Fibroblast of skin of back (primary cell): ENCODE measurements around the gene RXFP4.

Experiments
- DNase-seq: peaks from one replicate; pipeline ENCODE4 v3.0.0-alpha.2; 2013

Gene RXFP4

DNA sequence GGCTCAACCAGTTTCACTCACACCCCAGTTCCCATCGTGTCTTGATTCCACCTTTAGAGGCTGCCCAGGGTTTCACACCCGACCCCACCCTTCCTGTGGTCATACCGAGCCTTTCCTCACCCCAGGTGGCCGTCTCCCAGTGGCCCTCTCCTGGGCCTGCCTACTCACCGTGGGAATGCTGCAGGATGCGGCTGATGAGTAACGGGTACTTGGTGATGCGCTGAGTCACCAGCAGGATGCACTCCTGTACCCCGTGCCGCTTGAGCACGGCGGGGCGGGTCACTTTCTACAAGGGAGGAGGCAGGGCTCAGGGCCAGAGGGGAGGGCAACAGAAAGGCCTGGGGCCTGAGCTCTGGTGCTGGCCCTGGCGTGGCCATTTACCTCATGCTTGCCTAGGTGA is 20.5 kb downstream of the RXFP4 start:
- DNase-seq, result peak; percentile 96

DNA sequence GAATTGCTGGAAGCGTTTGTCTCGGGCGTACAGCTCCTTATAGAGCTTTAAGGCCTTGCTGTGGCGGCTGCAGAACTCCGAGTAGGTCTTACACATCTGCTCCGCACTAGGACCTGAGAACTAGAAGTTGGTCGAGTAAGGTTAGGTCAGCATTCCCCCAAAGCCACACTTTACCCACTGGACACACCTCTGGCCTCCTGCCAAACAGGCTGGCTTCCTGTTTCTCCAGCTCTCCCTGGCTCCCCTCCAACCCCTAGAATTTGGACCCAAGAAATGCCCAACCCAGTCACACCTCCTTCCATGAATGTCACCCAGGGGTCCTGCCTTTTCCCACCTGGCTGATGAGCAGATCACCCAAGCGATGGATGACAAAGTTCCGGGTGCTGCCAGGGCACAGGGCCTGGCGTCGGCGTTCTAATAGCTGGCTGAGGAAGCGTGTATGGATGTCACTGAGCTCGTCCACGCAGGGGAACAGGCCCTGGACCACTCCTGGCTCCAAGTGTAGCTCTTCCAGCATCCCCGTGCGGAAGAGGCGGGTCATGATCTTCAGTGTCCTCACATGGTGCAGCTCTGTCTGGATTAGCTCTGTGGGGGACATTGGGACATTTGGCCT is 21.3 kb downstream of the RXFP4 start:
- no peak for DNase-seq

DNA sequence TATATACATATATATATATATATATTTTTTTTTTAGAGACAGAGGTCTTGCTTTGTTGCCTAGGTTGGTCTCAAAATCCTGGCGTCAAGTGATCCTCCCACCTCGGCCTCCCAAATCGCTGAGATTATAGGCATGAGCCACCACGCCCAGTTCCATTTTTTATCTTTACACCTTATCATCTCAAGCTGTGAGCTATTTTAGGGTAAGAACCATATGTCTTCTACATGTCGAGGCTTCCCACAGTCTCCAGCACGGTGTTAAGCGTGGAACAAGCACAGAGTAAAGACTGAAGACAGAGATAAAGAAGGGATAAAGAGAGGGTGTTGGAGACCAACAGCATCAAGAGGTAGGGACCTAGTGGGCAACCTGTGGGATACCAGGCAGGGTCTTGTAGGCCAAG is 22.8 kb downstream of the RXFP4 start:
- no peak for DNase-seq

DNA sequence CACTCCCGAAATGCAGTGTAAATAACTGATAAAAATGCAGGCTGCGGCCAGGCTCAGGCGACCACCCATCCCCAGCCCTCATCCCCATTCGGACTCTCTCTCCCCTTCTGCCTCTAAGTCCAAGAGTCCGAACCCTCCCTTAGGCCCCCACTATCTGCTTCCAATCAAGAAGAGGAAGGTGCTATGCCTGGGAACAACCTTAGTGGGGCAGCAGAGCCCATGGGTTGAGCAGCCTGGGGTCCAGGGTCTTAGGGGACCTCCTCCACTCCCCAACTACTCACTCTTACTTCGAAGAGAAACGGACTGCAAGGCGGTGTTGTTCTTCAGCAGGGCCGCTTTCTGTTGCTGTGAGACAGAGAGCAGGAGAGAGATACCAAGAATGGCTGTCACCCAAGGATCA is 24.7 kb downstream of the RXFP4 start:
- DNase-seq, result no peak

DNA sequence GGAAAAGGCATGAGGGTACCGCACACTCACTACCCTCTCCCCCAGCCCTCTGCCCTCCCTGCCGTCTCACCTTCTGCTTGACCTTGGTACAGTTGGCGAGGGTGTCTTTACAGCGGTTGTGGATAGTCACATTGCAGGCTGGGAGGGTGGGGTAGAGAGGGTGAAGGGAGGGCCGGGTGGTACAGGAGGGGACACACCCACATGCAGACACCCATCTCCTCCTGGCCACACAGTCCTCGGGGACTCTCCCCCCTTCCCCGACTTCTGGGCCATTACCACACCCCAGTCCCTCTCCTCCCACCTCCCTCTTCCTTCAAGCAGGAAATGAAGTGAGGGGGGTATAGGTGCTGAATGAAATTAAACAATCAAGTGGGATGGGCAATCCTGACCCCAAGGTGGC is 25.3 kb downstream of the RXFP4 start:
- no peak for DNase-seq

DNA sequence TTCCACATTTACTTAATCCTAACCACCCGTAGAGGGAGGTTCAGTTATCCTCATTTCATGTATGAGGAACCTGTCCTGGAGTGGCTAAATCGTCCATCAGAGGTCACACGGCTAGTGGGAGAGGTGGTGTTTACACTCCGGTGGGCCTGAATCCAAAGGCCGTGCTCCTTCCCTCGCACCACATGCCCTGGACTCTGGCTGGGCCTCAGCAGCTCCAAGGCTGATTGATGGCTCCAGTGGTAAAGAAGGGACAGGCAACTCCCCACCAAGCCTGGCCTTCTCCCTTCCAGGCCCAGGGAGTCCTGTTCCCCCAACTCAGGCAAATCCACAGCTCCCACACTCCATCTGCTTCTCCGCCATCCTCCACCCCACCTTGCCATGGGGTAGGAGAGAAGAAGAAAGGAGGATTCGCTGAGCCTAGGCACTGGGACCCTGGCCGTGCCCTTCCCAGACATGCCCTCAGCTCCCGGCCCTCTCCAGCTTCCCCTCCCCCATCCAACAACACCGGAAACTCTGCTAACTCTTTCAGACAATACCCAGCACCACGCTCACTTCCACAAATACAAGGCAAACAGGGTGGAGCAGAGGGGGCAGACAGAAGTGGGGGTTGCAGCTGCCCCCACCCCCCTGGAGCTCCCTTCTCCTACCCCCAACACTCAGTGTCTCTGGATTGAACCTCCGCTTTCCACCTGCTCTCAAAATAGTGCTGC is 26.1 kb downstream of the RXFP4 start:
- no peak for DNase-seq

DNA sequence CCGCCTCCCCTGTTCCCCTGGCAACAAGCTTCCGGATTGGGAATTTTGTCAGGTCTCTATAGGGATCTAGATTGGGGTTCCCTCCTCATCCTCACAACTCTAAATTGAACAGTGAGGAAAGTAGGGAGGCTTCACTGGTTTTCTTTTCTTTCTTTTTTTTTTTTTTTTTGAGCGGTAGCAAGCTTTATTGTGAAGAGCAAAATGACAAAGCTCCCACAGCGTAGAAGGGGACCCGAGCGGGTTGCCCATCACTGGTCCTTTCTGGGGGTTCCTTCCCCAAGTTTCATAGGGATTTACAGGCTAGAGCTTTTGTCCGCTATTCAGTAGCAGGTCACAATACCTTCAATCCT is 26.6 kb downstream of the RXFP4 start:
- DNase-seq, result no peak

DNA sequence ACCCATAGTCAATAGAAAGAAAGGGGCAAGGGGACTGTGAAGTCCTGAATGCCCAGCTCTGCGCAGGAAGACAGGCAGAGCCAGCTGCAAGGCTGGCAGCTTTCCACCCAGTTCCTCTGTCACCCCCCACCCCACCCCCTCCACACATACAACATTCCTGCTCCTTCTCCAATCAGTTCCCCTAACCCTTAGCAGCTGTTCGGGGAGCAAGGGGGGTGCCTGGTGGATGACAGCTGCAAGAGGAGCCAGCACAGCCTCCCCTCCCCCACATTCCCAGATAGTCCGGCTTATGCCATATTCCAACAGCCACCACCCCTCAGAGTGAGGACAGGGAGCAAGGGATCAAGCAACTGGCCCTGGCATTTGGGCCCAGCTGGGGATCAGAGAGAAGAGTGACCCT is 27.2 kb downstream of the RXFP4 start:
- no peak for DNase-seq

DNA sequence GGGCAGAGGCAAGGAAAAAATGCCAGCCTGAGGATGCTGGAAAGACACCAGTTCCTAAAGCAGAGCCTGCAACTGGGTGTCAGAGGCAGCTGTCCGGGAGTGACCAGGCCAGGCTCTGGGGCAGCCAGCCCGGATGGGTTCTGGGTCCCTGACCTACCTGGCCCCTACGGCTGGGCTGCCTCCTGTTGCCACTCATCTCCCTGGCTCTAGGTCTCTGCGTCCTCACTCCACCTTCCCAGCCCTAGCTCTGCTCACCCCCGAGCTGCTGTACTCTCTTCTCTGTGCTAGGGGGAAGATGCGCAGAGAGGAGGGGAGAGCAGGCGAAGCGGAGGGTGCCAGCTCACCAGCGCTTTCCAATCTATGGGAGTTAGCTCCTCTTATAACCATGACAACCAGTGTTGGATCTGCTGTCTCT is 27.9 kb downstream of the RXFP4 start:
- no peak for DNase-seq

DNA sequence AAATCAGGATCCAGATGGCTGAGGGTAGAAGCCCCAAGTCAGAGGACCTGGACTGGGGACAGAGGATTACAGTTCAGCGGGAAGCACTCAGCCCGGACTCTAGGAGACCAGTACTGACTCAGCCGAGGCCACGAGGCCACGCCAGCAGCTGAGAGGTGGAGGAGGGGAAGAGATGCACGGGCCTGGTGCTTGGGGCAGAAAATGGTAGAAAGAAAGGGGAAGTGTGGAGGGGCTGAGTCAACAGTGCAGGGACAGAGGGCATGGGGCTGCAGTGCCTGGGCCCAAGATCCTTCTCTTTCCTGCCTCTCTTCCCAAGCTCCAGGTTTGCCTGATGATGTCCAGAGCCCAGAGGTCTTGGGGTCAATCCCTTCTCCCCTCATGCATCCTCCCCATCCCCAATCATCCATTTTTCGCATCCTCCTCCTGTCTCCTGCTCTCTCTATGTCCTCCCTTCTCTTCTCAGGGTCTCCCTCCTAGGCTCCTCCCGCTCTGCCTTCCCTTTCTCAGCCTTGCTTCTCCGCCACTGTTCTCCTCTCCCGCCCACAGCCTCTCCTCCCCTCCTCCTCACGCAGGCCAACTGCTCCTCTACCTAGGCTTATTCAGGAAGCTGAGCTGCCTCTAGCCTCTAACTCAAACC is 29.2 kb downstream of the RXFP4 start:
- DNase-seq, result peak; percentile 81

DNA sequence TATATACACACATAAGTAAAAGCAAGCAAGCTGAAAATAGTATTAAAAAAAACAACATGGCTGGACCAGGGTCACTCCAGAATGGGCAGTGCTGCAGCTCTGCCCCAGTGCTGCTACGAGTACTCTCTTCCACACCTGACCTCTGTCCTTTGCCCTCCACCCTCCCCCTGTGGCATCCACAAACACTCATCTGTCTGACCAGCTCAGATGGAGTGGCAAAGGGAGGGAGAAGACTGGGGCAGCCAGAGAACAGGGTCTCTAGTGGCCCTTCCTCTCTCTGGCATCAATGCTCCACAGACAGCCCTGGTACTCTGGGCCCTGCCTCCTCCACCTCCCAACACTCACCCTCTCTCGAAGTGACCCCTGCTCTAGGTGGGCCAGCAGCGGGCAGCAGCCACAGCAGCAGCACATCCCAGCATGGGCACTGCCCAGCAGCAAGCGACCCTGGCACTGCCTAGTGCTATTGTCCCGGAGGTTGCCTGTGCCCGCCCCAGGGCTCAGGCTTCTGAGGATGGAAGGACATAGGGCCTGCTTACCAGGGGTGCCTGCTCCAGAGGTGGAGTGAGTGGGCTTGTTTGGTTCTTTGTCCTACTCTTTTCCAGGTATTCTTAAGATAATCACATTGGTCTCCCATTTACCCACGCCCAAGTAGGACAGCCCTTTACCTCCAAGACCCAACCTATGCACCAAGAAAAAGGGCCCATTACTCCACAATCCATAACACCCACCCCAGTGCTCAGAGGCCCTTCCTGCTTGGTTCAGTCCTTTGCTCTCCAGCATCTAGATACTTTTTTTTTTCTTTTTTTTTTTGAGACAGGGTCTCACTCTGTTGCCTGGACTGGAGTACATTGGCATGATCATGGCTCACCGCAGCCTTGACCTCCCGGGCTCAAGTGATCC is 30.7 kb downstream of the RXFP4 start:
- DNase-seq, result no peak

DNA sequence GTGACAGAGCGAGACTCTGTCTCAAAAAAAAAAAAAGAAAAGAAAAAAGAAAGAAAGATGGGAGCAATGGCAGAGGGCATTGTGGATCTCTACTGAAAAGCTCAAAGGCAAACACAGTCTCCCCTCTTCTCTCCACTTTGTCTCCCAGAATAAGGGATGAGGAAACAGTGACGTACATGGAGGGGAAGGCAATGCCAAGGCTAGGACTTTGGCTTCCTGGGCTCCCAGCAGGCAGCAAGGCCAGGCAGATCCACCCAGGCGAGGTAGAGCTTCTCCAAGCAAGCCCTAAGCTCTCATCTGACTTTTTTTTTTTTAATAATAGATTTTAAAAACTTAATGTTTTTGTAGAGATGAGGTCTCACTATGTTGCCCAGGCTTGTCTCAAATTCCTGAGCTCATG is 32.3 kb downstream of the RXFP4 start:
- no peak for DNase-seq

DNA sequence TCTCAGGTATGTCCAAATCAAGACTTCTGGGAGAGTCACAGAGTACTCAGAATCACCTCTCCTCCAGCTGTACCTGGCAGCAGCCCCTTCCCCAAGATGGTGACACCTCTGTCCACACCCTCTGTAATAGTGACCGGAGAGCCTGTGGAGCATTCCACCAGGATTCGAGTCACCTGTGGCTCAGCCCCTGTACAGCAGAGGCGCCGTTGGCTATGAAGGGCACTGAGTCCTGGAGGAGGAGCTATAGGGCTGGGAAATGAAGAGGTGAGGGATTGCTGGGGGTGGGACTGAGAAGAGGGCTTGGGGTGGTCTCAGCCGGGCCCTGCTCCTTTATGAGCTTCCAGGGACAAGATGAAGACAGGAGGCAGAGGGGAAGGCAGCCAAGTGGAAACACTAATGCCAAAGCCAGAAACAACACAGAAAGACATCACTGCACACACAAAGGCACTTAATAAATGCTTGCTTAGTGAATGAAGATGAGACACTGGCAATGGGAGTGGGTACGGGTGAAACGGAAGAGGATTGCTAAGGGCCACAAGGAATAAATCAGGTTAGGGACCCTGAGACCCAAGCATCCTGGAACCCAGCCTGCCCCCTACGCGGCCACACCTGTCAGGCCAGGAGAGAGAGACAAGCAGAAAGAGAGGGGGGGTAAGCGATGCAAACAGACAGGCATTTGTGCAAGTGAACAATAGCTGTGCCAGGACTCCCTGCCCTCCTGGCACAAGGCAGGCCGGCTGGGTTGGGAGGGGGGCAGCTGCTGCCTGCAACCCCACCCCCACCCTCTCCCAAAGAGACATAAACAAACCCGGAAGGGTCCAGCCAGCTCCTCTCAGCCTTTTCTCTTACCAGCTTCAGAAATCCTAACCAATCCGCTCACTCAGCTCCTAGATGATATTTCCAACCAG is 33.0 kb downstream of the RXFP4 start:
- no peak for DNase-seq

DNA sequence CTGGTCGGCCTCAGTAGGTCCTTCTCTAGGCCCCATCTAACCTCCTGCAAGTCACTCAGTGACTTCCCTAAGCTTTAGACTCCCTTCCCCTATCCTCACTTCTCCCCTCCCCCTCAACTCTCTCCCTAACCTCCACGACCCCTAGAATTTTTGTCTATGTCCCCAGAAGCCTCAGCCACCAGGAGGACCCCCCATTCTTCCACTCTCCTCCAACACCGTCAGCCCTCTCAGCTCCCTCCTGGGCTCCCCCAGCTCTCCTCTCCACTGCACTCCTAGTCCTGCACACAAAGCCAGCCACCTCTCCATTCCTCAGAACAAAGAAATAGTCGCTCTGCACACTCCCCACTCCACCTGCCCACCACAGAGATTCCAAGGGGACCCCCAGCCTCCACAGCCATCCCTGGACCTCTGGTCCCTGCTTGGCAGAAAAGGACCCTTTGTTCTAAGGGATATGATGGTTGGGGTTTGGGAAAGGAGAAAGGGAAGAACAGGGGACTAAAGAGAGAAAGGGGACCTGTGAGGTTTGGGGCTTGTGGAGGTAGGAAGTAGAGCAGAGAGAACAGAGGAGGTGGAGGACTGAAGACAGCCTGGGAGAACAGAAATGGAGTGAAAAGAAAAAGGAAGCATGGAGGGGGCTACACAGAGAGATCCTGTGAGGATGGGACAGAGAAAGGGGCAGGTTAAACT is 34.1 kb downstream of the RXFP4 start:
- DNase-seq, result no peak

DNA sequence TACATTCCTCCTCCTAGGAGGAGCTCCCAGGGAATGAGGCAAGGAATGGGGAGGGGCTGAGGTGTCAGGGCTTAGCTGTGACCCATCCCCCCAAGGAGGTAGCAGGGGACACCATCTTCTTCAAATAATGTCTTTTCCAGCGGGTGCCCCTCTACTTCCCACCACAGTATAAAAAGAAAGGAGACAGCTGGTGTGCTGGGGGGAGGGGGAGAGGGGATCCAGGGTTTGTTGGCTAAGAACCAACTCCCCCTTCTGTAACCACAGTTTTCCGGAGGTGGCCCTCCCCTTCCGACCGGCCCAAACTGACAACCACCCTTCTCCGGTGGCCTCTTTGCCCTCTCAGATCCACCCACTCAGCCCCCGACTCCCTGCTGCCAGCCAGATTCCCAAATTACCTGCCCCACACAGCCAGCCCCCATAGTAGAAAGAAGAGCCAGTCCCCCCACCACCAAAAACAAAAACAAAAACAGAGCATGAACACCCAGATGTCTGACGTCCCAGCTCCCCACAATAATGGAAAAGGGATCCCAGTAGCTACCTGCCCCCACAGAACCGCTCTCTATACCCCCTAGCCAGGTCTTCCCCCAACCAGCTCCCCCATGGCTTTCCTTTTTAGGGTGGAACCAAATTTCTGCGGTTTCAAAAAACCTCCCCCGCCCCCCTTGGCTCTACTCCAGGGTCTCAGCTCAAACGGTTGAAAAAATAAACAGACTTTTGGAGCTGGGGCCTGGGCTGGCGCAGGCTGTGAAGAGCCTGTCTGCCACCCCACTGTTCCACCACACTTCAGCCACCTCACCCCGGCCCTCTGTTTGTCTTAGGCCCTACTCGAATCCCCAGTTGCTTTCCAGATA is 34.8 kb downstream of the RXFP4 start:
- peak; percentile 89 for DNase-seq

DNA sequence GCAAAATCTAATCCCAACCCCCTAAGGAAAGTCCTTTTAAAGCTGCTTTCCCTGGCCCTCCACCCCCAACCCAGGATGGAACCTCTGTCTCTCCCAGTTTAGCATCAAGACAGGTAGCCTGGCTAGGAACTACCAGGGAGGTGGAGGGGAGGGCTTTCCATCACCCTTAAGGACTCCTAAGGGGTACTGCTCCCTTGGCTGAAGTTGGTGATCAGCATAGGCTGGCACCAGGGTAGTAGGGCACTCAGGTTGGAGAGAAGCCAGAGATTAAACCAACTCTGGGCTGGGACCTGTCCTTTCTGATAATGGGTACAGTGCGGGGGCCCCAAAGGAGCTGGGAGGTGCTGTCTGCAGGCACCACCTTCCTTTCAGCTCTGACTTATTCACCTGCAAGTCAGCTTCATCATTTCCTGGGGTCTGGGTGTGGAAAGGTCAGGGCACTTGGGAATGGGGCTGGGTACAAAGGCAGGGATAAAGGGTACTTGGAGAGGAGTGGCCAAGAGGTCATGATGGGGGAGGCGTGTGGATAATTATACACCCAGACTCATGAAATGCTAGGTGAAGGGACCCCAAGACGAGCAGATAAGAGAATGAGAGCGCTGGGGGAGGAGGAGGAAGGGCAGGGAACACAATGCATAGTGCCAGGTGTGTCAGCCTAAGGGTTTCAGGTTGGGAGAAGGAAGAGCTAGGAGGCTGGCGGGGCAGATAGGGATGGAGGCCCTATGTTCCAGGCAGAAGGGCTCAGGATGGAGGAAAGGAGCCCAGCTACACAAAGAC is 35.7 kb downstream of the RXFP4 start:
- no peak for DNase-seq

DNA sequence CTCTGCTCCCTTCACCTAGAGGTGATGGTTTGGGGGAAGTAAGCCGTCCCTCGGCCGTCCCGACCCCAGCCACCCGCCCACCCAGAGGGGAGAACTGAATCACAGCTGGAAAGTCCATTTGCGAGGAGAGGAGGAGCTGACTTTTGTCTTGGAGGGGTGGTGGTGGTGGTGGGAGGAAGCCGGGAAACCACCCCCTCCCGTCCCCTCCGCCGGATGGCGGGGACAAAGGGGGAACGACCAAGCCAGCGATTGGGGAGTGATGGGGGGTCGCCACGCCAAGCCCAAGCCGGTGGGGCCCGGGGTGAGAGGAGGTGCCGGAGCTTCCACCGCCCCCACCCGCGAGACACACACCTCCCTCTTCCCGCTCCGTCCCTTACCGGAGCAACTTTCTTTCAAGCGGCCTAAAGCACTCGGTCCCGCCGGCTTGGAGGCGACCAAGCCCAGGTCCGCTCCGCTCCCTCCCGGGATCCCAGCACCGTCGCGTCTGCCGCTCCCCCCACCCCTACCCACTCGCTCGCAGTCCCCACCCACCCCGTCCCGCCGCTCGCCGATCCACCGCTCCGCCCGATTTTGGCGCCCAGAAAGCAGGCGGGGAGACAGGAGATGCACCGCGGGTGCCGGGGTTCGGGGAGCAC is 36.4 kb downstream of the RXFP4 start:
- peak; percentile 27 for DNase-seq

DNA sequence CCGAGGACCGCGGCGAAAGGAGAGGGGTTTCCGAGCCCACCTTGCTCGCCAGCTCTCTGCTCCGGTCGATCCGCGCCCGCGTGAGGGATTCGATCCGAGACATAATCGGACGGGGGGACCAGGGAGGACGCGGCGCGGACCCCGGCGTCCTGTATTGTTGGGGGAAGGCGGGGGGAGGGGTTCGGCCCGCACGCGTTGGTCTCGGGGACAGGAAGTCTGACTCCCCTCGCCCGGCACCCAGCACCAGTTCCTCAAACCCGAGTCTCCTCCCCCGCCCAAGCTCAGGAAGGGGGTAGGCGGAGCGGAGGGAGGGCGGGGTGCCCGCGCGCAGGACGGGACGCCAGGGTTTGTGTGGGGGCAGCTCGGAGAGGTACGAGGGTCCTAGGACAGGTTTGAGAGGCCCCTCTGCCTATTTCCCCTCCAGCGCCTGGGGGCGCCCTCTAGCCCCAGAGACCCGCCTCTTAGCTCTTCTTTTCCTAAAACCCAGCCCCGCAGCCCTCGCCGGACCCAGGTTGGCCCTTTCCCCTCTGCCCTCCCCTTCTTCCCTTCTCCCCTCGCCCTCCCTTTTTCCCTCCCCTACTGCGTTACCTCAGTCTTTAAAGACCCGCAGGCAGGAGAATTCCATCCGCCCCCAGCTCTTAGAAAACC is 37.0 kb downstream of the RXFP4 start, which contains the start of gene ARHGEF2:
Gene ARHGEF2, minus strand, starts transcription at position 223 of the 648 bp plus-strand sequence. Its CDS starts 120 bp downstream, at position 103.
- peak; percentile 88 for DNase-seq
